Natural killer cell treated with Interleukin-12 subunit alpha and Interleukin-12 subunit beta and Interleukin-15 and Interleukin-18, amount 100 ng/mL, for 72 hours (primary cell): ENCODE results near the gene MAB21L1. TPM values are rescaled to one million over a fixed set of nuclear protein-coding genes. Genes with fewer than 3 reads are reported as not detected.

Source experiments
- ATAC-seq, 2 donors: fragments of 150-1000 bp; cut with Tn5 transposase in 1 of 2; sonication (Bioruptor Pico), chemical (Tn5 transposase) in 1 of 2; 2 replicates each; pipeline ENCODE4 v1.10.0; 2021
- DNase-seq: peaks from one replicate; pipeline ENCODE4 v3.0.0; 2022; ENCODE audit warnings: low spot score
- H3K27ac Mint-ChIP-seq, 2 donors: 1 replicate in 1 of 2; 2 replicates in 1 of 2; pipeline ENCODE4 v1.8.0; 2022; ENCODE audit warnings: mixed read lengths in 2 of 2, mild to moderate bottlenecking in 1 of 2, moderate library complexity in 1 of 2
- H3K27me3 Mint-ChIP-seq, 2 donors: 1 replicate in 1 of 2; 2 replicates in 1 of 2; pipeline ENCODE4 v1.8.0; 2022; ENCODE audit warnings: mixed read lengths in 2 of 2
- H3K36me3 Mint-ChIP-seq: one replicate; pipeline ENCODE4 v1.8.0; 2022; ENCODE audit warnings: mixed read lengths
- H3K4me1 Mint-ChIP-seq, 2 donors: 1 replicate in 1 of 2; 2 replicates in 1 of 2; pipeline ENCODE4 v1.8.0; 2022; ENCODE audit warnings: low read depth in 2 of 2, mixed read lengths in 2 of 2, mild to moderate bottlenecking in 1 of 2
- H3K4me3 Mint-ChIP-seq: one replicate; pipeline ENCODE4 v1.8.0; 2022; ENCODE audit warnings: mixed read lengths
- H3K9me3 Mint-ChIP-seq: 2 replicates; pipeline ENCODE4 v1.8.0; 2022; ENCODE audit warnings: mixed read lengths
- total RNA-seq, 2 donors: library from RNA; stranded (reverse); gene quantifications; one replicate each; pipeline ENCODE4 v1.2.3, GENCODE V29; 2022

MAB21L1 gene
- under 1 TPM in 1 of 2 donors, not detected in 1; 0.14 TPM for total RNA-seq

GRCh38 chr13:35475960-35476943 lies at the start of gene MAB21L1:
TSS of gene MAB21L1 (minus strand) at chr13:35476689. CDS start at chr13:35476138, 551 bp downstream.
- DNase-seq, result no peak
- peak in 1 of 2 donors; percentile 32 for ATAC-seq
- Mint-ChIP-seq H3K9me3 (no peaks in the 10 kb centered on the region), H3K4me1 (peaks cover 21 to 30% of the 10 kb centered on the region in 2 donors), H3K27me3 (peaks cover 51 to 52% of the 10 kb centered on the region in 2 donors), H3K27ac (peak within 1 kb of the TSS in 1 of 2 donors; percentile 59), H3K4me3 (peak within 1 kb of the TSS; percentile 91), H3K36me3 (peaks cover 18% of the 10 kb centered on the region)

- Mint-ChIP-seq H3K4me1 (no peaks in the 10 kb centered on the region), H3K27me3 (peaks cover 0 to 7% of the 10 kb centered on the region in 2 donors), H3K27ac (no peak overlapping the region), H3K4me3 (no peak overlapping the region), H3K9me3 (no peaks in the 10 kb centered on the region), H3K36me3 (peaks cover 4% of the 10 kb centered on the region)
- DNase-seq (no peak), ATAC-seq (no peak)
Measured at GRCh38 chr13:35524171-35524570, 47.7 kb upstream of the MAB21L1 start.

GRCh38 chr13:35518337-35518946 lies 42.0 kb upstream of the MAB21L1 start:
- Mint-ChIP-seq H3K4me1 (no peaks in the 10 kb centered on the region), H3K9me3 (no peaks in the 10 kb centered on the region), H3K27ac (no peak overlapping the region), H3K27me3 (peaks cover 0 to 17% of the 10 kb centered on the region in 2 donors), H3K36me3 (peaks cover 4% of the 10 kb centered on the region), H3K4me3 (no peak overlapping the region)
- DNase-seq (no peak), ATAC-seq (no peak)

- DNase-seq (no peak), ATAC-seq (no peak)
- Mint-ChIP-seq H3K27me3 (peaks cover 0 to 12% of the 10 kb centered on the region in 2 donors), H3K27ac (no peak overlapping the region), H3K9me3 (no peaks in the 10 kb centered on the region), H3K4me3 (no peak overlapping the region), H3K4me1 (peaks cover 0 to 4% of the 10 kb centered on the region in 2 donors), H3K36me3 (no peaks in the 10 kb centered on the region)
Measured at GRCh38 chr13:35514801-35515502, 38.5 kb upstream of the MAB21L1 start.

GRCh38 chr13:35514061-35514477 lies 37.6 kb upstream of the MAB21L1 start:
- ATAC-seq, result no peak
- Mint-ChIP-seq H3K4me3 (no peak overlapping the region), H3K27me3 (peaks cover 0 to 9% of the 10 kb centered on the region in 2 donors), H3K9me3 (no peaks in the 10 kb centered on the region), H3K27ac (no peak overlapping the region), H3K36me3 (no peaks in the 10 kb centered on the region), H3K4me1 (peaks cover 0 to 4% of the 10 kb centered on the region in 2 donors)
- no peak for DNase-seq

- DNase-seq (no peak), ATAC-seq (no peak)
- peaks cover 0 to 4% of the 10 kb centered on the region in 2 donors for H3K4me1 Mint-ChIP-seq
- no peak overlapping the region for H3K27ac Mint-ChIP-seq
- no peak overlapping the region for H3K4me3 Mint-ChIP-seq
- H3K9me3 Mint-ChIP-seq, result no peaks in the 10 kb centered on the region
- no peaks in the 10 kb centered on the region for H3K36me3 Mint-ChIP-seq
- peaks cover 0 to 9% of the 10 kb centered on the region in 2 donors for H3K27me3 Mint-ChIP-seq
Measured at GRCh38 chr13:35512271-35512920, 35.9 kb upstream of the MAB21L1 start.

GRCh38 chr13:35502456-35502855 lies 26.0 kb upstream of the MAB21L1 start:
- H3K9me3 Mint-ChIP-seq, result no peaks in the 10 kb centered on the region
- H3K4me1 Mint-ChIP-seq, result no peaks in the 10 kb centered on the region
- H3K27me3 Mint-ChIP-seq, result no peaks in the 10 kb centered on the region
- no peaks in the 10 kb centered on the region for H3K36me3 Mint-ChIP-seq
- ATAC-seq (no peak), DNase-seq (no peak)
- no peak overlapping the region for H3K27ac Mint-ChIP-seq
- no peak overlapping the region for H3K4me3 Mint-ChIP-seq

- Mint-ChIP-seq H3K27me3 (no peaks in the 10 kb centered on the region), H3K36me3 (no peaks in the 10 kb centered on the region), H3K9me3 (no peaks in the 10 kb centered on the region), H3K4me1 (no peaks in the 10 kb centered on the region), H3K27ac (no peak overlapping the region), H3K4me3 (no peak overlapping the region)
- DNase-seq (no peak), ATAC-seq (no peak)
Measured at GRCh38 chr13:35501661-35502235, 25.3 kb upstream of the MAB21L1 start.

- no peaks in the 10 kb centered on the region for H3K4me1 Mint-ChIP-seq
- no peak for DNase-seq
- H3K36me3 Mint-ChIP-seq, result no peaks in the 10 kb centered on the region
- H3K4me3 Mint-ChIP-seq, result no peak overlapping the region
- no peaks in the 10 kb centered on the region for H3K9me3 Mint-ChIP-seq
- H3K27me3 Mint-ChIP-seq, result no peaks in the 10 kb centered on the region
- ATAC-seq, result no peak
- H3K27ac Mint-ChIP-seq, result no peak overlapping the region
Measured at GRCh38 chr13:35500144-35500543, 23.7 kb upstream of the MAB21L1 start.

GRCh38 chr13:35499676-35500075 lies 23.2 kb upstream of the MAB21L1 start:
- no peak for DNase-seq
- Mint-ChIP-seq H3K27ac (no peak overlapping the region), H3K9me3 (no peaks in the 10 kb centered on the region), H3K27me3 (no peaks in the 10 kb centered on the region), H3K4me3 (no peak overlapping the region), H3K4me1 (no peaks in the 10 kb centered on the region), H3K36me3 (peaks cover 2% of the 10 kb centered on the region)
- ATAC-seq, result no peak

- peaks cover 5% of the 10 kb centered on the region for H3K36me3 Mint-ChIP-seq
- DNase-seq (no peak), ATAC-seq (no peak)
- H3K9me3 Mint-ChIP-seq, result no peaks in the 10 kb centered on the region
- H3K4me3 Mint-ChIP-seq, result no peak overlapping the region
- no peak overlapping the region for H3K27ac Mint-ChIP-seq
- peaks cover 0 to 3% of the 10 kb centered on the region in 2 donors for H3K27me3 Mint-ChIP-seq
- H3K4me1 Mint-ChIP-seq, result no peaks in the 10 kb centered on the region
Measured at GRCh38 chr13:35499196-35499662, 22.7 kb upstream of the MAB21L1 start.

- Mint-ChIP-seq H3K4me3 (no peak overlapping the region), H3K36me3 (peaks cover 5% of the 10 kb centered on the region), H3K9me3 (no peaks in the 10 kb centered on the region), H3K27me3 (peaks cover 0 to 3% of the 10 kb centered on the region in 2 donors), H3K27ac (no peak overlapping the region), H3K4me1 (no peaks in the 10 kb centered on the region)
- DNase-seq (no peak), ATAC-seq (no peak)
Measured at GRCh38 chr13:35498231-35498630, 21.7 kb upstream of the MAB21L1 start.
